OCI-LY7 (cell line): ENCODE results near the gene RO60. TPM values are rescaled to one million over a fixed set of nuclear protein-coding genes. Genes with fewer than 3 reads are reported as not detected.

ENCODE experiments used
- BruUV-seq: library from RNA; stranded (reverse); fragments of 400-500 nt; replicated peaks from 2 replicates; lab custom pipeline; 2021; lab: Mats Ljungman, UMichigan
- CTCF ChIA-PET: fragments of 300-600 bp; sonication (Branson Sonifier 250); formaldehyde crosslinking; loops from one replicate; lab custom pipeline; 2022; ENCODE audit warnings: antibody characterized with exemption; ENCODE audit not compliant: unreplicated experiment; lab: Charles Lee
- POLR2A ChIA-PET: fragments of 300-600 bp; sonication (Branson Sonifier 250); formaldehyde crosslinking; loops from one replicate; lab custom pipeline; 2022; ENCODE audit warnings: antibody characterized with exemption; lab: Charles Lee
- DNase-seq: peaks from one replicate; pipeline ENCODE4 v3.0.0-alpha.2; 2015; ENCODE audit warnings: low spot score
- H2AFZ ChIP-seq: fragments of 200-600 bp; sonication (generic), shearing (Covaris generic); 2 replicates; pipeline ENCODE4 v1.6.1; 2014; ENCODE audit warnings: mild to moderate bottlenecking, antibody characterized with exemption, low read length, moderate library complexity
- H3K27ac ChIP-seq: fragments of 200-600 bp; sonication (generic); 2 replicates; pipeline ENCODE4 v1.5.1; 2014; ENCODE audit warnings: mixed run types, low read depth, mild to moderate bottlenecking, moderate library complexity, low read length, inconsistent platforms; ENCODE audit not compliant: poor library complexity, severe bottlenecking
- H3K36me3 ChIP-seq: fragments of 200-600 bp; sonication (generic); 2 replicates; pipeline ENCODE4 v1.6.1; 2014; ENCODE audit warnings: mild to moderate bottlenecking, antibody characterized with exemption, low read length, moderate library complexity, mixed read lengths; ENCODE audit not compliant: insufficient read depth
- H3K4me1 ChIP-seq: fragments of 200-600 bp; sonication (generic); 2 replicates; pipeline ENCODE4 v1.5.1; 2014; ENCODE audit warnings: mild to moderate bottlenecking, low read length; ENCODE audit not compliant: insufficient read depth, poor library complexity, severe bottlenecking
- H3K4me2 ChIP-seq: fragments of 200-600 bp; sonication (generic); 2 replicates; pipeline ENCODE4 v1.6.1; 2014; ENCODE audit warnings: mild to moderate bottlenecking, low read length
- H3K4me3 ChIP-seq: fragments of 200-600 bp; sonication (generic); 2 replicates; pipeline ENCODE4 v1.5.1; 2014; ENCODE audit warnings: mild to moderate bottlenecking, low read depth, low read length; ENCODE audit not compliant: poor library complexity, severe bottlenecking
- H3K79me2 ChIP-seq: fragments of 200-600 bp; sonication (generic); 2 replicates; pipeline ENCODE4 v1.6.1; 2016; ENCODE audit warnings: low read depth, mild to moderate bottlenecking, low read length, moderate library complexity, mixed read lengths; ENCODE audit not compliant: insufficient read depth
- H3K9me2 ChIP-seq: fragments of 200-600 bp; sonication (generic); 2 replicates; pipeline ENCODE4 v1.6.1; 2016; ENCODE audit warnings: mild to moderate bottlenecking, low read length, mixed read lengths; ENCODE audit not compliant: insufficient read depth
- H3K9me3 ChIP-seq: fragments of 200-600 bp; sonication (generic); 2 replicates; pipeline ENCODE4 v1.6.1; 2014; ENCODE audit warnings: mild to moderate bottlenecking, mixed run types, low read length, mixed read lengths
- H4K20me1 ChIP-seq: fragments of 200-600 bp; sonication (generic); 2 replicates; pipeline ENCODE4 v1.6.1; 2014; ENCODE audit warnings: mild to moderate bottlenecking, antibody characterized with exemption, low read length, moderate library complexity, mixed read lengths; ENCODE audit not compliant: insufficient read depth
- CTCF ChIP-seq: fragments of 200-600 bp; sonication (generic); conservative IDR thresholded peaks from 2 replicates; pipeline ENCODE4 v1.5.1; 2014; ENCODE audit warnings: mild to moderate bottlenecking, antibody characterized with exemption, low read length, moderate library complexity, mixed read lengths
- EZH2phosphoT487 ChIP-seq: fragments of 200-600 bp; sonication (generic); IDR thresholded peaks from 2 replicates; pipeline ENCODE4 v1.6.1; 2018; ENCODE audit warnings: low read depth, borderline replicate concordance, mild to moderate bottlenecking, mixed run types, antibody characterized with exemption, low read length, moderate library complexity, mixed read lengths
- intact Hi-C: fragments of 100-400 bp; cut with micrococcal nuclease; formaldehyde crosslinking; loops from one replicate; pipeline ENCODE4 v1.10.0; 2022; ENCODE audit not compliant: unreplicated experiment
- total RNA-seq, 2 experiments: library from RNA; depleted of rRNA in 1 of 2; stranded (reverse); fragments of >200 nt in 1 of 2; shearing (Covaris generic) in 1 of 2; gene quantifications; 2 replicates each; pipeline ENCODE4 v1.2.3, GENCODE V29; 2014 to 2022

RO60 gene
- total RNA-seq, 2 experiments from 2014 or later: 70.4 to 83.3 TPM

- H3K27ac ChIP-seq: no peak overlapping the region
- H3K79me2 ChIP-seq: peaks cover 12% of the 10 kb centered on the region; the same call in 1 of the 2 replicates
- POLR2A ChIA-PET: interaction anchor here (0.6 to 1.0 kb wide), 4 partner anchors 28 to 69 kb away, joined by 3 to 9 read pairs (median 4); no protein-coding TSS in a partner anchor
- H3K4me3 ChIP-seq: no peak overlapping the region
- H3K9me2 ChIP-seq: no peaks in the 10 kb centered on the region
- peaks cover 88% of the 10 kb centered on the region for H3K36me3 ChIP-seq
- H4K20me1 ChIP-seq: no peaks in the 10 kb centered on the region
- TF ChIP-seq CTCF (no peak), EZH2phosphoT487 (no peak)
- H3K4me1 ChIP-seq: no peaks in the 10 kb centered on the region
- CTCF ChIA-PET: no interaction called here
- intact Hi-C loops: no loop called here
- no peak overlapping the region for H2AFZ ChIP-seq
- DNase-seq: no peak
- no TSS peak for BruUV-seq
- no peak overlapping the region for H3K4me2 ChIP-seq
- peaks cover 24% of the 10 kb centered on the region; the same call in 1 of the 2 replicates for H3K9me3 ChIP-seq
Measured at GRCh38 chr1:193079187-193079586, 19.8 kb downstream of the RO60 start.

- BruUV-seq: no TSS peak
- Histone ChIP-seq H2AFZ (no peak overlapping the region), H3K9me3 (peaks cover 4% of the 10 kb centered on the region; the same call in 1 of the 2 replicates), H3K4me3 (no peak overlapping the region), H3K9me2 (no peaks in the 10 kb centered on the region), H3K79me2 (no peaks in the 10 kb centered on the region), H3K4me1 (no peaks in the 10 kb centered on the region), H3K27ac (no peak overlapping the region), H4K20me1 (no peaks in the 10 kb centered on the region), H3K36me3 (peaks cover 86% of the 10 kb centered on the region), H3K4me2 (no peak overlapping the region)
- DNase-seq: no peak
- ChIA-PET CTCF (no interaction called here), POLR2A (interaction anchor here (1.1 to 4.2 kb wide), 6 partner anchors 10 to 43 kb away, joined by 3 to 18 read pairs (median 6); partner anchors contain the start of gene GLRX2)
- intact Hi-C loops: no loop called here
- no peak for TF ChIP-seq CTCF
- TF ChIP-seq EZH2phosphoT487: no peak
Measured at GRCh38 chr1:193083365-193084088, 24.1 kb downstream of the RO60 start.

GRCh38 chr1:193085263-193085662, 25.9 kb downstream of the RO60 start:
- Histone ChIP-seq H2AFZ (no peak overlapping the region), H3K4me2 (no peak overlapping the region), H3K4me1 (no peaks in the 10 kb centered on the region), H3K36me3 (peaks cover 83% of the 10 kb centered on the region), H3K4me3 (no peak overlapping the region), H3K9me2 (no peaks in the 10 kb centered on the region), H3K79me2 (no peaks in the 10 kb centered on the region), H3K27ac (no peak overlapping the region), H3K9me3 (no peaks in the 10 kb centered on the region), H4K20me1 (no peaks in the 10 kb centered on the region)
- CTCF ChIA-PET: no interaction called here
- intact Hi-C loops: no loop called here
- POLR2A ChIA-PET: interaction anchor here (0.9 to 4.2 kb wide), 8 partner anchors 8 to 45 kb away, joined by 3 to 18 read pairs (median 4); partner anchors contain the start of gene GLRX2
- DNase-seq: no peak
- no peak for TF ChIP-seq EZH2phosphoT487
- TF ChIP-seq CTCF: no peak
- BruUV-seq: no TSS peak
